ENCODE results near the gene FOXC2.

GRCh38 chr16:86565644-86566511 is 751 bp upstream of the FOXC2 start:
- TF ChIP-seq, protein P1, sequence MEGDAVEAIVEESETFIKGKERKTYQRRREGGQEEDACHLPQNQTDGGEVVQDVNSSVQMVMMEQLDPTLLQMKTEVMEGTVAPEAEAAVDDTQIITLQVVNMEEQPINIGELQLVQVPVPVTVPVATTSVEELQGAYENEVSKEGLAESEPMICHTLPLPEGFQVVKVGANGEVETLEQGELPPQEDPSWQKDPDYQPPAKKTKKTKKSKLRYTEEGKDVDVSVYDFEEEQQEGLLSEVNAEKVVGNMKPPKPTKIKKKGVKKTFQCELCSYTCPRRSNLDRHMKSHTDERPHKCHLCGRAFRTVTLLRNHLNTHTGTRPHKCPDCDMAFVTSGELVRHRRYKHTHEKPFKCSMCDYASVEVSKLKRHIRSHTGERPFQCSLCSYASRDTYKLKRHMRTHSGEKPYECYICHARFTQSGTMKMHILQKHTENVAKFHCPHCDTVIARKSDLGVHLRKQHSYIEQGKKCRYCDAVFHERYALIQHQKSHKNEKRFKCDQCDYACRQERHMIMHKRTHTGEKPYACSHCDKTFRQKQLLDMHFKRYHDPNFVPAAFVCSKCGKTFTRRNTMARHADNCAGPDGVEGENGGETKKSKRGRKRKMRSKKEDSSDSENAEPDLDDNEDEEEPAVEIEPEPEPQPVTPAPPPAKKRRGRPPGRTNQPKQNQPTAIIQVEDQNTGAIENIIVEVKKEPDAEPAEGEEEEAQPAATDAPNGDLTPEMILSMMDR (IDR thresholded peaks at IDR 0.05): no peak
- TF ChIP-seq TCF7L2 (IDR thresholded peaks at IDR 0.05; ENCODE audit: low read depth, low read length): no peak
- TF ChIP-seq SIN3A (IDR thresholded peaks at IDR 0.05; ENCODE audit: borderline replicate concordance, insufficient read depth, low read depth, low read length): no peak

Data from Panc1 (cell line).